Measurements from ENCODE around the gene TEAD1.

The TEAD1 gene

GRCh38 chr11:12901874-12902481 is 227.8 kb downstream of the TEAD1 start:
- no peak for DNase-seq
- Histone ChIP-seq H3K9me3 (no peaks in the 10 kb centered on the region), H3K4me1 (no peaks in the 10 kb centered on the region), H3K4me3 (ENCODE audit: low read depth, low read length) (no peak overlapping the region), H3K36me3 (peaks cover 34% of the 10 kb centered on the region), H3K27me3 (no peaks in the 10 kb centered on the region)
- TF ChIP-seq CTCF (IDR thresholded peaks at IDR 0.05; ENCODE audit: low read depth, low read length) = no peak

DNA sequence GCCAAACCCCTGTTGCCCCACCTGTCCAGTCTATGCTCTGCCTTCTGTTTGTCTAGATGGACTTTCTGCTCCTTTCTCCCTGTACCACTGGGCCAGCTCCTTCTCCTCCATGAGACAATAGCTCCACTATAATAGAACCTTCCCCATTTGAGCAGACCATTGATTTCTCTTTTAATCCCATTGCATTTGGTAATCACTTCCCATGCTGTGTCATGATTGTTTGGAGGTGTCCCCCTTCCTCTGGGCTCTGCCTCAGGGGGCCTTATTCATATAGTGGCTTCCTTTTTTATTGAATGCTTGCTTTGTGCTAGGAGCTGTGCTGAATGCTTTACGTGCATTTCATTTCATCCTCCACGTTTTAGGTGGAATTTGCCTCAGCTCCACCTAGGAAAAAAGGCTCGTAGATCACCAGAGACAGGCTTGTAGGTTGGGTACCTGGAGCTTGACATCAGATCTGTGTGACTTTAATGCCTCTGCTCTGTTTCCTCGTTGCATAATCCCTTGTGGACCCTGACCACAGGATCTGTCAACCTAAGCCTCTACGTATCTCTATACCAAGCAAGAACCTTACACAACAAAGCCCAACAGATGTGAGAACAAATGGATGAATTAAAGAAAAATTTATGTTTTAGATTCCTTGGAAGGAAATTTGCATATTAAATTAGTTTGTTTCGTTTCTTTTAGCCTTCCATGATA is 228.7 kb downstream of the TEAD1 start:
- Histone ChIP-seq H3K27me3 (no peaks in the 10 kb centered on the region), H3K4me3 (ENCODE audit: low read depth, low read length) (no peak overlapping the region), H3K36me3 (peaks cover 32% of the 10 kb centered on the region), H3K4me1 (no peaks in the 10 kb centered on the region), H3K9me3 (no peaks in the 10 kb centered on the region)
- DNase-seq = no peak
- no peak for TF ChIP-seq CTCF (IDR thresholded peaks at IDR 0.05; ENCODE audit: low read depth, low read length)

- H3K4me1 ChIP-seq = no peaks in the 10 kb centered on the region
- no peak overlapping the region for H3K4me3 ChIP-seq (ENCODE audit: low read depth, low read length)
- H3K36me3 ChIP-seq = peaks cover 31% of the 10 kb centered on the region
- H3K9me3 ChIP-seq = no peaks in the 10 kb centered on the region
- no peak for TF ChIP-seq CTCF (IDR thresholded peaks at IDR 0.05; ENCODE audit: low read depth, low read length)
- H3K27me3 ChIP-seq = no peaks in the 10 kb centered on the region
- no peak for DNase-seq
These were observed 231.2 kb downstream of the TEAD1 start for GRCh38 chr11:12905435-12905834.

GRCh38 chr11:12906501-12906900 is 232.3 kb downstream of the TEAD1 start:
- Histone ChIP-seq H3K9me3 (no peaks in the 10 kb centered on the region), H3K4me1 (no peaks in the 10 kb centered on the region), H3K4me3 (ENCODE audit: low read depth, low read length) (no peak overlapping the region), H3K36me3 (peaks cover 25% of the 10 kb centered on the region), H3K27me3 (no peaks in the 10 kb centered on the region)
- no peak for DNase-seq
- no peak for TF ChIP-seq CTCF (IDR thresholded peaks at IDR 0.05; ENCODE audit: low read depth, low read length)

GRCh38 chr11:12909879-12910278 is 235.7 kb downstream of the TEAD1 start:
- H3K4me1 ChIP-seq = no peaks in the 10 kb centered on the region; the same call in 1 of the 2 replicates
- no peak for DNase-seq
- no peaks in the 10 kb centered on the region for H3K27me3 ChIP-seq
- peaks cover 5% of the 10 kb centered on the region for H3K36me3 ChIP-seq
- no peak for TF ChIP-seq CTCF (IDR thresholded peaks at IDR 0.05; ENCODE audit: low read depth, low read length)
- no peak overlapping the region for H3K4me3 ChIP-seq (ENCODE audit: low read depth, low read length)
- H3K9me3 ChIP-seq = no peaks in the 10 kb centered on the region

DNA sequence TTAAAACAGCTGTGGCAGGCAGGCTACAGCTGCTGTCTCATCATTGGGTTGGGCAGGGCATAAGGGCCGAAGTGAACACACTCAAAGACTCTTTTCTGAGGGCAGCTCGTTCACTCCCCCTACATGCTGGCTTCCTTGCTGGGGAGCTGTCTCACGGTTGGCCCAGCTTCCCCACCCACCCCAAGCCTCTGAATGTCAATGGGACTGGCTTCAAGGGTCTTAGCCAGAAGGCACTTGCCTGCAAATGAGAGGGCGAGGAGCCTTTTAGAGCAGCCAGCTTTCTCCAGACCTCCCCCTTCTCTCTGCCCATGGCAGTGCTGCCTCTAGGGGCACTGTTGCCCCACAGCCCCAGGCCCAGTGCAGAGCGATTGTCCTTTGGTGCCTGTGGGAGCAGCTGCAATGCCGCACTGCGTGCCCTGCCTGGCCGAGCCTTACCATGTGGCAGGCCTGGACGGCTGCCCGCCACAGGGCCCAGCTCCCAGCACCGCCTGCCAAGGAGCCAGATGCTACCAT is 240.2 kb downstream of the TEAD1 start:
- Histone ChIP-seq H3K9me3 (no peaks in the 10 kb centered on the region), H3K4me3 (ENCODE audit: low read depth, low read length) (no peak overlapping the region), H3K36me3 (peaks cover 10% of the 10 kb centered on the region), H3K27me3 (no peaks in the 10 kb centered on the region), H3K4me1 (no peaks in the 10 kb centered on the region; the same call in 1 of the 2 replicates)
- DNase-seq = peak; percentile 84
- TF ChIP-seq CTCF (IDR thresholded peaks at IDR 0.05; ENCODE audit: low read depth, low read length) = peak; percentile 81

All from BE2C (cell line).